ENCODE results near the gene PRAF2. TPM values are rescaled to one million over a fixed set of nuclear protein-coding genes. Genes with fewer than 3 reads are reported as not detected.

The PRAF2 gene
- total RNA-seq (10 to 100 TPM in 1 of 2 donors, 1 to 10 TPM in 1; 5.6 to 40.8 TPM), polyA plus RNA-seq (10 to 100 TPM; 36.6 to 37.2 TPM)
- long read RNA-seq, donor 1, transcript PRAF2-202 (3 exons, 1,334 nt): major isoform, 17 of 18 reads
- long read RNA-seq, donor 1, partial matches to known transcripts: 0 of 18 reads
- long read RNA-seq, donor 1, other reads (novel, unspliced or antisense): 0 of 18 reads
- long read RNA-seq, donor 2, transcript PRAF2-202 (3 exons, 1,334 nt): major isoform, 11 of 19 reads
- long read RNA-seq, donor 2, partial matches to known transcripts: 8 of 19 reads
- long read RNA-seq, donor 2, other reads (novel, unspliced or antisense): 0 of 19 reads
- long read RNA-seq, donor 3, transcript PRAF2-202 (3 exons, 1,334 nt): major isoform, 9 of 9 reads
- long read RNA-seq, donor 3, partial matches to known transcripts: 0 of 9 reads
- long read RNA-seq, donor 3, other reads (novel, unspliced or antisense): 0 of 9 reads
- long read RNA-seq, donor 4, transcript PRAF2-202 (3 exons, 1,334 nt): major isoform, 16 of 17 reads
- long read RNA-seq, donor 4, partial matches to known transcripts: 0 of 17 reads
- long read RNA-seq, donor 4, other reads (novel, unspliced or antisense): 0 of 17 reads
- long read RNA-seq, donor 5, transcript PRAF2-202 (3 exons, 1,334 nt): major isoform, 20 of 20 reads
- long read RNA-seq, donor 5, partial matches to known transcripts: 0 of 20 reads
- long read RNA-seq, donor 5, other reads (novel, unspliced or antisense): 0 of 20 reads

GRCh38 chrX:49073601-49074575 lies at the start of gene PRAF2:
Gene PRAF2, minus strand, starts transcription at chrX:49074002. Its CDS starts 15 bp downstream, at chrX:49073987.
- Histone ChIP-seq H3K4me3 (peak within 1 kb of the TSS; percentile 45), H3K9me3 (ENCODE audit: control insufficient read depth in 4 of 4, insufficient read depth in 3 of 4, low read length in 3 of 4) (peaks cover 0 to 9% (median 0%) of the 10 kb centered on the region in 4 donors), H3K36me3 (ENCODE audit: control insufficient read depth in 4 of 4, insufficient read depth in 4 of 4, low read length in 4 of 4) (peaks cover 0 to 14% (median 4%) of the 10 kb centered on the region in 4 donors), H3K27me3 (ENCODE audit: control insufficient read depth in 3 of 3, insufficient read depth in 3 of 3, low read length in 2 of 3) (no peaks in the 10 kb centered on the region), H3K9ac (ENCODE audit: insufficient read depth in 1 of 2, low read length in 2 of 2) (peak within 1 kb of the TSS in 1 of 2 donors; percentile 47), H3K4me1 (ENCODE audit: control insufficient read depth in 5 of 5, insufficient read depth in 5 of 5, low read length in 5 of 5) (peaks cover 0 to 11% (median 3%) of the 10 kb centered on the region in 5 donors), H3K27ac (ENCODE audit: low read depth in 1 of 2, low read length in 1 of 2) (peak within 1 kb of the TSS; percentile 56 to 79)
- no peak for TF ChIP-seq CTCF (IDR thresholded peaks at IDR 0.05; ENCODE audit: control extremely low read depth, extremely low read depth)
- DNase-seq (peak; percentile 91 to 95 (median 93)), ATAC-seq (ENCODE audit: insufficient read depth, low FRiP score) (peak; percentile 82)
- 2 to 36% methylated on average over 46 to 61 of the region's 61 CpGs for WGBS, 2 donors

GRCh38 chrX:49122499-49122898 lies 48.7 kb upstream of the PRAF2 start:
- H3K9ac ChIP-seq (ENCODE audit: insufficient read depth in 1 of 2, low read length in 2 of 2): peak overlapping the region in 1 of 2 donors; percentile 92
- DNase-seq: no peak

More at GRCh38 chrX:49122499-49122898, 48.7 kb upstream of the PRAF2 start:
- H3K36me3 ChIP-seq (ENCODE audit: control insufficient read depth in 4 of 4, insufficient read depth in 4 of 4, low read length in 4 of 4): peaks cover 0 to 4% (median 2%) of the 10 kb centered on the region in 4 donors
- peaks cover 0 to 8% (median 0%) of the 10 kb centered on the region in 4 donors for H3K9me3 ChIP-seq (ENCODE audit: control insufficient read depth in 4 of 4, insufficient read depth in 3 of 4, low read length in 3 of 4)
- H3K27ac ChIP-seq (ENCODE audit: low read depth in 1 of 2, low read length in 1 of 2): no peak overlapping the region
- TF ChIP-seq CTCF (IDR thresholded peaks at IDR 0.05; ENCODE audit: control extremely low read depth, extremely low read depth): no peak
- WGBS, 2 donors: 79 to 88% methylated on average over 4 to 5 of the region's 5 CpGs
- H3K27me3 ChIP-seq (ENCODE audit: control insufficient read depth in 3 of 3, insufficient read depth in 3 of 3, low read length in 2 of 3): no peaks in the 10 kb centered on the region
- no peak overlapping the region for H3K4me3 ChIP-seq
- no peak for ATAC-seq (ENCODE audit: insufficient read depth, low FRiP score)
- H3K4me1 ChIP-seq (ENCODE audit: control insufficient read depth in 5 of 5, insufficient read depth in 5 of 5, low read length in 5 of 5): no peaks in the 10 kb centered on the region
